HG02870 (cell line): ENCODE data around the gene MICA.
"Not testable (repeated sequence)": the region's sequence is repeated elsewhere in the genome, so short reads cannot be mapped to it uniquely, and the experiment has no call there.

Source experiments
- ATAC-seq: cut with Tn5 transposase; IDR thresholded peaks from one replicate; pipeline ENCODE4 v1.9.1; 2021; ENCODE audit warnings: mild to moderate bottlenecking, moderate library complexity; ENCODE audit not compliant: unreplicated experiment

MICA gene

GRCh38 chr6:31379850-31380249 is 23.5 kb upstream of the MICA start:
- ATAC-seq = no peak

GRCh38 chr6:31381666-31382065 is 21.7 kb upstream of the MICA start:
- ATAC-seq = no peak

GRCh38 chr6:31383149-31383548 is 20.2 kb upstream of the MICA start:
- no peak for ATAC-seq

DNA sequence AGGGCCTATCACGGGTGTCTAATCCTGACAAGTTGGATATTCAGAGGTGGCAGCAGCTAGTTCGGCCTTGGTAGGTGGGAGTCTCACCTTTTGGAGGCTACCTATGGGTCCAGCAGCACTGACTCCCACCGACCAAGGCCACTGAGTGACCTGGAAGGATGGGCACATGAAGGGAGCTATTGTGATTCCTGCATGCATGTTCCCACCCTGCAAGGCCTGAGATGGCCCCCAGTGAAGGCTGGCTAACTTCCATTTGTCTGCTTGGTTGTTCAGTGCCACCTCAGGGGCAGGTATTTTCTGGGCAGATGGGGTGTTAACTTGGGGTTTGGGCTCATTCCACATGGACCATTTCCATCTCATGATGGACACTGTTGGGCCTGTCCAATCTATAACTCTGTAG is 18.4 kb upstream of the MICA start:
- no peak for ATAC-seq

GRCh38 chr6:31386099-31386498 is 17.3 kb upstream of the MICA start:
- no peak for ATAC-seq

DNA sequence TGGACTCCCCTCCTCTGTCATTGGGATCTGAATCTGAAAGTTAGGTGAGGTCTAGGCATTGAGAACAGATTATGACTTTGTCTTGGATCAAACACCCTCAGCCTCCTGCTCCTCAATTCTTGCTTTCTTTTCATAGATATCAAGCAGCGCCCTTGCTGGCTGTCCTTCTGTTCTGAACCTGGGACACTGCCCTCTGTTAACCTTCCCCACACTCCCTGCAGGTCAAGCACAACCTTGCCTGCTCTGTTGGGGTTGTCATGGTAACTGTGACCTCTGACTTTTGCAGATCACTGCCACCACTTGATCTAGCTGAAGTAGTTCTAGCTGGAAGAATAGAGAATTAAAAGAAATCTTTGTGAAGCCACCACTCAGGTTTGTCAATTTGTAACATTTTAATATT is 16.4 kb upstream of the MICA start:
- no peak for ATAC-seq

DNA sequence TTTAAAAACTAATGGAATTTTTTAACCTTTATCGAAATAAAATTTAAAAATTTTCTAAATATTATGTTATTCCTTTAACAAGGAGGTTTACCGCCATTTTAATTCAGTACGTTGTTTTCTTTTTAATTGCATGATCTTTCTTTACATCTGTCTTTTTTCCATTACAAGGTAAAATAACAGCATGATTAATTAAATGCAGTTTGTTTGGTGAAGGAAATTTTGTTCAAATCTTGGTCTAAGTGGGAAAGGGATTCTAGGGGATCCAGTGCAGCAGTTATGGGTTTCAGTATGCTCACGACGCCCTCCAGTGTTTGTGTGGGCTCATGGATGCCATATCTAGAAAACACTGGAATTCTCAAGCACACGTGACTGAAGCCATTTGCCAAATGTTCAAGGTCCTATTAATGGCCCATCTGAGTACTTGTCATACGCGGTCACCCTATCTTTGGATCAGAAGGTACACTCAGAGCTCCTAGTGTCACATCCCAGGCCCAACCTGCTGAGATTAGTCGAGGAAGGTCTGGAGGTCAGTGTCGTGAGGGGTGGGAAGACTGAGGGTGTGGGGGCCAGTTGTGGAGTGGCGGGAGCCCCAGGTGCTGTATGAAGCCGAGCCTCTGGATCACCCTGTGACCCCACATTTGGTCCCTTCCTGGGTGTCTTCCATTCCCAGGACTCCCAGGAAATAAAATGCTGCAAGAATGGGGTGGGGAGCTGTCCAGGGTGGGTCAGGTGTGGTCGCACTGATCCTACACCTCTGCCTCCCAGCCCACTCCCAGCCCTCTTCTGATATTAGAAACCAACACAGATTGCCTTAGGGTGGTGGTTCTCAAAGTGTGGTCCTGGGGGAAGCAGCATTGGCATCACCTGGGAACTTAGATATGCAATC is 14.2 kb upstream of the MICA start:
- ATAC-seq = not testable (repeated sequence)

GRCh38 chr6:31389802-31390132 is 13.6 kb upstream of the MICA start:
- ATAC-seq = not testable (repeated sequence)

GRCh38 chr6:31393932-31394331 is 9.5 kb upstream of the MICA start:
- no peak for ATAC-seq

GRCh38 chr6:31394381-31394780 is 9.0 kb upstream of the MICA start:
- ATAC-seq = no peak

DNA sequence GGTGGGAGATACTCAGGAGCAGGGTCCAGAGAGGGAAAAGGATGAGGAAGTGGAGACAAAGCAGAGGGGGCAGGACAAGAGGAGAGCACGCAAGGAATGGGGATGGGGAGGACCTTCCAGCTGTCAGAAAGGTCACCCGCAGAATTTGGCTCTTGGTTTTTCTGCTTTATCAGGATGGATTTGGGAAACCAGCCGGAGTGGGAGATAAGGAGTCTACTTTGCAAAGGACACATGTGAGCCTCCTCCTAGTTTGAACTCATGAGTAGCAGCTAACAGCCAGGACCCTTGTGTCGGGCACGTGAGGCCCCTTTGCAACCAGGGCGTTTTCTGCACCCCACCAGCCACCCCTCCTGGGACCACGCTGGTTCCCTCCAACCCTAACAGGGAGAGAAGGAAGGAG is 7.6 kb upstream of the MICA start:
- ATAC-seq = no peak

GRCh38 chr6:31396422-31397152 is 6.8 kb upstream of the MICA start:
- no peak for ATAC-seq

DNA sequence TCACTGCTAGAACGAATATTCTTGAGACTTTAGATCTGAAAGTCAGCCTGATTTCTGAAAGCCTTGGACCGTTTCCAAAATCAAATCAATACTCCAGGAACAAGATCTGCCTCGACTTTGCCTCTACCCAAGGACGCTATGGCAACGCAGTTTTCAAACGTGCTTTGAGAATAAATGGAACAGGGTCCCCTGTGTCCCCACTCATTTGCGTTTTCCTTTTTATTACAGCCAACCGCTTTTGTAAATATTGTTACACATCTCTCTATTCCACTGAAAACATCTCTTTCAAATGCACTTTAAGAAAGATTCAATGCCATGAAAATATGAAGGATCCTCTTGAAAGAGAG is 6.3 kb upstream of the MICA start:
- ATAC-seq = not testable (repeated sequence)

GRCh38 chr6:31397901-31398525 is 5.4 kb upstream of the MICA start:
- ATAC-seq = no peak

GRCh38 chr6:31399589-31400466 is 3.6 kb upstream of the MICA start:
- ATAC-seq = no peak

DNA sequence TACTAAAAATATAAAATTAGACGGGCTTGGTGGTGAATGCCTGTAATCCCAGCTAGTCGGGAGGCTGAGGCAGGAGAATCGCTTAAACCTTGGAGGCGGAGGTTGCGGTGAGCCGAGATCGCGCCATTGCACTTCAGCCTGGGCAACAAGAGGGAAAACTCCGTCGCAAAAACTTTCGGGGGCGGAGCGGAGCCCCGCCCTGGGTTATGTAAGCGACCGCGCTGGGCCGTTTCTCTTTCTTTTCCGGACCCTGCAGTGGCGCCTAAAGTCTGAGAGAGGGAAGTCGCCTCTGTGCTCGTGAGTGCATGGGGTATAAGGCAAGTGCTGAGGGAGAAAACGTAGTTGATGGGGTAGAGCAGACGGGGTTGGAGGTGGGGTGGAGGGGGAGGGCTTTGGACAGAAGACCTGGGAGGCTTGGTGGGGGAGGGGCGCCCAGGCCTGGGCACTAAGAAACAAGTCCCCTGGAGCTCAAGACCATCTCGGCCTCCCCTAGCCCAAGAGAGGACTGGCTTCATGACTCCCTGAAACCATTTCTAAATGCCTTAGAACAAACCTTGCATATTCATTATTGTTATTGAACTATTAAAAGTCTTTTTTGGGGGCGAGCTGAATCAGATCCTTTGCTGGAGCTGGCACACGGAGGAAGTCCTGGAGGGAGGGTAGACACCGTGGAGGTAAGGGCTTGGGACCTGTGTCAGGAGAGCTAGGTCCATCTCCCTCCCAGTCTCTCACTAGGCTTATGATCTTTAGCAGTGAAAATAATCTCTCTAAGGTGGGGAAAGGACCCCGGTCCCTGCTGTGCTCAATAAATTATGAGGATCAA is 2.7 kb upstream of the MICA start:
- peak; percentile 40 for ATAC-seq

- no peak for ATAC-seq
Observed at GRCh38 chr6:31401403-31401802, 2.0 kb upstream of the MICA start.

DNA sequence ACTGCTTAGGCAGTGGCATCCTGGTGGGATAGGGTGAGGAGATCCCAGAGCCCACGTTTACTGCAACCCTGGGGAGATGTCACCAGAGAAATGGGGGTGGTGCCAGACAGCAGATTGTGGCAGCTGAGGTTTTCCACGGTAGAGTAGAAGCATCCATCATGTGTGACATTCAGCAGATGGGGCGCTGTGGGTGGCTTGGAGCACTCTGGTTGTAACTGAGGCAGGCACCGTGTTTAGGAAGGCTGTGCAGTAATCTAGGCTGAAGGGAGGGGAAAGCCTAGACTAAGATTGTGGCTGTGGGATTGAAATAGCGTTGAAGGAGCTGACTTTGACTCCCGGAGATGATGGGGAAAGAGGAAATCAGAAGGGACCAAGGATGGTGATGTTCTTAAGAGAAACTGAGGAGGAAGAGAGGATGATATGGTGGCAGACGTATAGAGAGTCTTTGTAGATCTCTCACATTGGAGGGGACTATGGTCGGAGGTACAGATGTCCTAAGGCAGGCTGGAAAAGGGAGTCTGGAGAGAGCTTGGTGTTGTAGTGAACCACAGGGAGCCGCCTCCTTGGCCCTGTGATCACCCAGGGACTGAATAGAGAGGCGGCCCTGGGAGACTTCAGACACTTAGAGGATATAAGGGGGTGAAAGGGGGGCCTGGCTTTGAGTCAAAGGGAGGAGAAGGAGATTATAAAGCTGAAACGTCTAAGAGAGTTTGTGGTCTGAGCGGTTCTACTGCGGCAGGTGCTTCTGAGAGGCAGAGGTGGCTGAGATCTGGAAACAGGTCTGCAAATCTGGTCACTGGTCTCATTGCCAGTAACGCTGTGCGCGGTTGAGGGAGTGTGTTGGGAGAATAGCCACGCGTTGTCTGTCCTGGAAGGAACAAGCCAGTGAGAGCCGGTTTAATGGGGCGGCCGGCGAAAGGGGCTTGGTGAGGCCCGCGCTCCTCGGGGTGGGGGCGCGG is 792 bp upstream of the MICA start:
- no peak for ATAC-seq

- not testable (repeated sequence) for ATAC-seq
Observed at GRCh38 chr6:31404061-31404364, 618 bp downstream of the MICA start.
